Ishikawa (cell line): Measurements from ENCODE around the gene INPP4B.

Experiments used
- CEBPB ChIP-seq: IDR thresholded peaks from 2 replicates; pipeline ENCODE4 v1.6.1; 2012
- CREB1 ChIP-seq: IDR thresholded peaks from 2 replicates; pipeline ENCODE4 v1.6.1; 2012; ENCODE audit warnings: low read depth
- EP300 ChIP-seq: IDR thresholded peaks from 2 replicates; pipeline ENCODE4 v1.6.1; 2012; ENCODE audit warnings: borderline replicate concordance
- FOXM1 ChIP-seq: IDR thresholded peaks from 2 replicates; pipeline ENCODE4 v1.6.1; 2012; ENCODE audit warnings: low read depth, borderline replicate concordance
- NFIC ChIP-seq: IDR thresholded peaks from 2 replicates; pipeline ENCODE4 v1.6.1; 2012
- RAD21 ChIP-seq: IDR thresholded peaks from 2 replicates; pipeline ENCODE4 v1.6.1; 2012; ENCODE audit warnings: low read depth
- REST ChIP-seq: IDR thresholded peaks from 2 replicates; pipeline ENCODE4 v1.6.1; 2012; ENCODE audit warnings: low read depth, mild to moderate bottlenecking
- TAF1 ChIP-seq: IDR thresholded peaks from 2 replicates; pipeline ENCODE4 v1.6.1; 2012; ENCODE audit warnings: low read depth, mild to moderate bottlenecking
- TCF12 ChIP-seq: IDR thresholded peaks from 2 replicates; pipeline ENCODE4 v1.6.1; 2012; ENCODE audit warnings: low read depth
- TEAD4 ChIP-seq: IDR thresholded peaks from 2 replicates; pipeline ENCODE4 v1.6.1; 2012
- YY1 ChIP-seq: IDR thresholded peaks from 2 replicates; pipeline ENCODE4 v1.6.1; 2012; ENCODE audit warnings: low read depth
- TF ChIP-seq, protein P1 (sequence below): IDR thresholded peaks from 2 replicates; pipeline ENCODE4 v1.6.1; 2012
- TF ChIP-seq, protein P2 (sequence below): IDR thresholded peaks from 2 replicates; pipeline ENCODE4 v1.6.1; 2012

DNA sequence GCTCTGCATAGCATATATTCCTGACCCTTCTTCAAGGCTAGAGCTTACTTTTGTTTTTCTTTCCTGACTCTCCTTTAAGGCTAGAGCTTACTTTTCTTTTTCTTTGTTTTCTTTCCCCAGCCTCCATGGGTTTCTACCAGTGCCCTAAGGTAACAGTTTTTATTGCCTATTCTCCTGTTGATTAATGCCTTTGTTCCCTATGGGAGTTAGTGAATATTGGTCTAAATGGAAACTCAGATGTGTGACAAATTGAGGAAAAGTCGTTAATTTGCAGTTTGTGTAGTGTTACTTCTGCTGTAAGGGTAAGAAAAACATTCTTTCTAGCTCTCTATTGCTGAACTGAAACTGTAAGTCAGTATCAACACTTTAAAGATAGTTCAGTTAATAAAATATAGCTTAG lies 851.0 kb downstream of the INPP4B start:
- TF ChIP-seq CREB1 (no peak), TCF12 (no peak), EP300 (no peak), YY1 (no peak), RAD21 (no peak), FOXM1 (no peak), TEAD4 (no peak), REST (no peak), NFIC (no peak), CEBPB (no peak), TAF1 (no peak)
- TF ChIP-seq, protein P1, sequence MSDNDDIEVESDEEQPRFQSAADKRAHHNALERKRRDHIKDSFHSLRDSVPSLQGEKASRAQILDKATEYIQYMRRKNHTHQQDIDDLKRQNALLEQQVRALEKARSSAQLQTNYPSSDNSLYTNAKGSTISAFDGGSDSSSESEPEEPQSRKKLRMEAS, result no peak
- TF ChIP-seq, protein P2, sequence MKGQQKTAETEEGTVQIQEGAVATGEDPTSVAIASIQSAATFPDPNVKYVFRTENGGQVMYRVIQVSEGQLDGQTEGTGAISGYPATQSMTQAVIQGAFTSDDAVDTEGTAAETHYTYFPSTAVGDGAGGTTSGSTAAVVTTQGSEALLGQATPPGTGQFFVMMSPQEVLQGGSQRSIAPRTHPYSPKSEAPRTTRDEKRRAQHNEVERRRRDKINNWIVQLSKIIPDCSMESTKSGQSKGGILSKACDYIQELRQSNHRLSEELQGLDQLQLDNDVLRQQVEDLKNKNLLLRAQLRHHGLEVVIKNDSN, result no peak
